Activated CD4-positive, alpha-beta memory T cell treated with anti-CD3 and anti-CD28 coated beads for 36 hours (primary cell): ENCODE data around the gene LANCL2. TPM values are rescaled to one million over a fixed set of nuclear protein-coding genes. Genes with fewer than 3 reads are reported as not detected.
"Not testable (repeated sequence)": the region's sequence is repeated elsewhere in the genome, so short reads cannot be mapped to it uniquely, and the experiment has no call there.

Source experiments
- CTCF ChIA-PET: fragments of 350-600 bp; sonication (Branson Sonifier 250); formaldehyde crosslinking; loops from one replicate; lab custom pipeline; 2021; ENCODE audit warnings: antibody characterized with exemption, inconsistent platforms; lab: Charles Lee
- POLR2A ChIA-PET: fragments of 350-600 bp; sonication (Branson Sonifier 250); formaldehyde crosslinking; loops from one replicate; lab custom pipeline; 2021; ENCODE audit warnings: antibody characterized with exemption; lab: Charles Lee
- DNase-seq: peaks from one replicate; pipeline ENCODE4 v3.0.0-alpha.2; 2020
- H3K27ac Mint-ChIP-seq: one replicate; pipeline ENCODE4 v1.8.0; 2021; ENCODE audit warnings: mixed read lengths
- H3K27me3 Mint-ChIP-seq: one replicate; pipeline ENCODE4 v1.8.0; 2021; ENCODE audit warnings: mixed read lengths
- H3K36me3 Mint-ChIP-seq: one replicate; pipeline ENCODE4 v1.8.0; 2021; ENCODE audit warnings: mixed read lengths
- H3K4me1 Mint-ChIP-seq: one replicate; pipeline ENCODE4 v1.8.0; 2021; ENCODE audit warnings: low read depth, mixed read lengths
- H3K4me3 Mint-ChIP-seq: one replicate; pipeline ENCODE4 v1.8.0; 2021; ENCODE audit warnings: mild to moderate bottlenecking, mixed read lengths
- H3K9me3 Mint-ChIP-seq: one replicate; pipeline ENCODE4 v1.8.0; 2021; ENCODE audit warnings: mixed read lengths
- intact Hi-C: fragments of 100-400 bp; cut with micrococcal nuclease; formaldehyde crosslinking; loops from one replicate; pipeline ENCODE4 v1.15.1; 2023
- total RNA-seq, 2 experiments: library from RNA; stranded (reverse); gene quantifications; one replicate each; pipeline ENCODE4 v1.2.3, GENCODE V29; 2021

LANCL2 gene
- total RNA-seq, 2 experiments from 2014 or later = 6.3 to 7.0 TPM

DNA sequence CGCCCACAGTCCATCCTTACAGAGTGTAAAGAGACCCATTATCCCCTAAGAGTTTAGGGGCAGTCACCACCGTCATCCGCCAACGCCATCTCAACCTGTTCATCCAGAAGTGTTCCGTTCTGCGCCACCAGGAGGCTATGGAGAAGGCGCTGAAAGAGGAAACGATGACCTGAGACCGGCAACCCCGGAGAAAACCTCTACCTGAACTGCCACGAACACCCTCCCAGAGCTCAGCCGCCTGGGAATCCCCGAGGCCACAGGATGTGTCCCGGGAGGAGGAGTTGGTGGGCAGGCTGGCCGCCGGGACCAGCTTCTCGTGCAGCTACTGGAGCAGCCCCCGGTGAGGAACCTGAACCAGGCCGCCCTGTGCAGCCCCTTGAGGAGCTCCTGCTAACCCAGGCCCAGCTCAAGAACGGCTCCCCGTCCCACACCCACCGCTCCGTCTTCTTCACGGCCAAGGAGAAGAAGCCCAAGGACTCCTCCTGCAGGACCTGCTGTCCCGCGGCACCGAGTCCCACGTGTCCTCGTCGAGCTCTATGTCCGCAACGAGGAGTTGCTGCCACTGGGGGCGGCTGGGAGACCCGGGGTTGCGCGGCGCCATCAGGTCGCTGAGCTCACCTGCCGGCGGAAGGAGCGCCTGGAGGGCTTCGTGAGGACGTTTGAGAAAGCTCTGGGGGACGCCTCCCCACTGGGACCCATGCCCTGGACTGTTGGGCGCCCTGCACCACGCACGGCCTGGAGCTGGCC, 21.1 kb upstream of the LANCL2 start:
- Mint-ChIP-seq H3K9me3 (no peaks in the 10 kb centered on the region), H3K36me3 (no peaks in the 10 kb centered on the region), H3K4me3 (no peak overlapping the region), H3K27me3 (peaks cover 14% of the 10 kb centered on the region), H3K27ac (no peak overlapping the region), H3K4me1 (peaks cover 9% of the 10 kb centered on the region)
- ChIA-PET CTCF (interaction anchor here (0.9 to 1.1 kb wide), 2 partner anchors 8 to 71 kb away, joined by 3 to 4 read pairs; no protein-coding TSS in a partner anchor), POLR2A (no interaction called here)
- intact Hi-C loops = no loop called here
- no peak for DNase-seq

DNA sequence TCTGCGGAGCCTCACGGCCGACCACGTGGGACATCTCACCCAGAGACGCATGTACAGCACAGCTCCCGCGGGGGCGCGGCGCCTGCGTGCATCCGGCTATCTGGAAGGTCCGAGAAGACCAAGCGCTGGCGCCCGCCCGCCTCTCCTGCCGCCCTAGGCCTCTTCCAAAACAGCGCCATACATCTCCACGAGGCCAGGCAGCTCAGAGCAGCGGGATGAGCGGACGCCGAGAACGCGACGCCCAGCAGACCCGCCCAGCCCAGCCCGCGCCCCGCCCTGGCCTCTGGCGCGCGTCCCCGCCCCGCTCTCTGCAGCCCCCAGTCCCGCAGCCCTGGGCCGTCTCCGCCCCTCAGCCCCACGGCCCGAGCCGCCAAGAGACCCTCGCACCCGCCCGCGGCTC, 20.3 kb upstream of the LANCL2 start:
- Mint-ChIP-seq H3K27me3 (peaks cover 19% of the 10 kb centered on the region), H3K9me3 (no peaks in the 10 kb centered on the region), H3K36me3 (no peaks in the 10 kb centered on the region), H3K4me3 (no peak overlapping the region), H3K27ac (no peak overlapping the region), H3K4me1 (peaks cover 10% of the 10 kb centered on the region)
- ChIA-PET POLR2A (no interaction called here), CTCF (interaction anchor here (0.9 to 1.1 kb wide), 2 partner anchors 9 to 71 kb away, joined by 3 to 4 read pairs; no protein-coding TSS in a partner anchor)
- intact Hi-C loops = no loop called here
- DNase-seq = no peak

DNA sequence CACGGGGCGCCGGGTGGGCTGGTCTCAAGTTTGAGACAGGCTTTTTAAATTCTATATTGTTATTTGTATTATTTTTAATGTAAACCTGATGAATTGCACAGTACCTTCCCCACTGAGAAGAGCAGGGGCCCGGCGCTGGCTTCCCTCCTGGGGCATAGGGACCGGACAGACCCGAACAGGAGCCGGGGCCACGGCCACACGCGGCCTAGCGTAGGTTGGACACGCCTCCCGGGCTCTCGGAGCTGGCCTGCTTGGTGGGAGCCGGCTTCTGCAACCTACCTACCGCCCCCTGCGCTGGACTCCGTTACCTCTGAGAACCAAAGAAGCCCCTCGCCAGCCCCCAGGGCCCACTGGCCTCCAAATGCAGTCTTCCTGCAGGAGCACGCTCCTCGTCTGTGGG, 19.8 kb upstream of the LANCL2 start:
- intact Hi-C loops = no loop called here
- ChIA-PET POLR2A (no interaction called here), CTCF (no interaction called here)
- H3K9me3 Mint-ChIP-seq = no peaks in the 10 kb centered on the region
- peaks cover 20% of the 10 kb centered on the region for H3K27me3 Mint-ChIP-seq
- no peak overlapping the region for H3K27ac Mint-ChIP-seq
- H3K4me1 Mint-ChIP-seq = peaks cover 10% of the 10 kb centered on the region
- DNase-seq = no peak
- no peak overlapping the region for H3K4me3 Mint-ChIP-seq
- H3K36me3 Mint-ChIP-seq = no peaks in the 10 kb centered on the region

DNA sequence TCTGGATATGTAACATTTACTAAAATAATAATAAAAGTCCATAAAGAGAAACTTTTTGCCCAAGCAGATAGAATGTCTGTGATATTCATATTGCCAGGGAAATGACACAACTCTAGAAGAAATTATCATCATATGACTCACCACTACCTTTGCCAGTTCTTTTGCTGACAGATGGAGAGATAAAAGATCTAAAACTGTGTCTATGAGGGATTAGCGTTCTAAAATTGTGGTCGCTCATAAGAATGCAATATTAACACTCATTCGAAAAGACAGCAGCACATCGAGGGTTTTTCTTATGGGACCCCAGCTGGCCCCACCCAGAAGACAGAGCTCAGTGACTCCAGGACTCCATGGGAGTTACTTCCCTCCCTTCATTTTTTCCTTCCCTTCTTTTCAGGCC, 16.6 kb upstream of the LANCL2 start:
- Mint-ChIP-seq H3K27me3 (peaks cover 20% of the 10 kb centered on the region), H3K9me3 (no peaks in the 10 kb centered on the region), H3K4me3 (no peak overlapping the region), H3K4me1 (peaks cover 10% of the 10 kb centered on the region), H3K36me3 (no peaks in the 10 kb centered on the region), H3K27ac (no peak overlapping the region)
- DNase-seq = no peak
- intact Hi-C loops = loop anchor here (1.0 to 2.0 kb wide), 2 partner anchors 16 to 39 kb away; partner anchors contain the start of gene LANCL2
- ChIA-PET POLR2A (interaction anchor here (2.8 kb wide), 1 partner anchor 39 kb away, joined by 9 read pairs; no protein-coding TSS in a partner anchor), CTCF (interaction anchor here (1.3 to 2.4 kb wide), 2 partner anchors 40 to 67 kb away, joined by 4 to 6 read pairs; no protein-coding TSS in a partner anchor)

DNA sequence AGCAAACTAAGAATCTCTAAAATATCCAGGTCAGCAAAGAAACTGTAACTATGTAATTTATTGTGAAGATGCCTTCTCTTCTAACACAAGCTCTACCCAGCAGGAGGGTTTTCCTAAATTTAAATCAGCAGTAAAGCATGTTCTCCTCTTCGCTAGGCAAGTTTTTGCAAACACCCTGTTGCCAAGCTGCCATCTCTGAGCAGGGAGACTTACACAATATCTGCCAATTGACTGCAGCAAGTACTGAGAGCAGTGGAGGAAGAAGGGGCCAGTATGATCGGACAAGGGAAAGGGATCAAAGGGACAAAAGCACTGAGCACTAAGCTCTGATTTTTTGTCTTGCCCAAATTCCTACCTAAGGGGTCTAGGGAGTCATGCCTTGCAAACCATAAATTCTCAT, 16.0 kb upstream of the LANCL2 start:
- no peaks in the 10 kb centered on the region for H3K36me3 Mint-ChIP-seq
- H3K4me1 Mint-ChIP-seq = peaks cover 10% of the 10 kb centered on the region
- ChIA-PET CTCF (interaction anchor here (2.4 kb wide), 1 partner anchor 66 kb away, joined by 6 read pairs; no protein-coding TSS in a partner anchor), POLR2A (interaction anchor here (2.8 kb wide), 1 partner anchor 40 kb away, joined by 9 read pairs; no protein-coding TSS in a partner anchor)
- no peak overlapping the region for H3K4me3 Mint-ChIP-seq
- intact Hi-C loops = loop anchor here (2.0 kb wide), 1 partner anchor 16 kb away; the partner anchor contains the start of gene LANCL2
- no peak overlapping the region for H3K27ac Mint-ChIP-seq
- no peak for DNase-seq
- H3K9me3 Mint-ChIP-seq = no peaks in the 10 kb centered on the region
- peaks cover 20% of the 10 kb centered on the region for H3K27me3 Mint-ChIP-seq

DNA sequence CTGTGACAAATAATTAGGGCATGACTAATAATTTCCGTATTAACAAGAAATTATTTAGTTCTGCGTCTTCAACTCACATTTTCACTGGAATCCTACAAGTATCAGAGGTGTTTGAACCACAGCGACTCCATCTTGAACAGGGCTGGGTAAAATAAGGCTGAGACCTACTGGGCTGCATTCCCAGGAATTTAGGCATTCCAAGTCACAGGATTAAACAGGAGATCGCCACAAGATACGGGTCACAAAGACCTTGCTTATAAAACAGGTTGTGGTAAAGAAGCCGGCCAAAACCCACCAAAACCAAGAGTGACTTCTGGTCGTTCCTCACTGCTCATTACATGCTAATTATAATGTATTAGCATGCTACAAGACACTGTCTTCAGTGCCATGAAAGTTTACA, 14.9 kb upstream of the LANCL2 start:
- intact Hi-C loops = no loop called here
- Mint-ChIP-seq H3K9me3 (no peaks in the 10 kb centered on the region), H3K27me3 (peaks cover 20% of the 10 kb centered on the region), H3K27ac (no peak overlapping the region), H3K4me3 (no peak overlapping the region), H3K4me1 (peaks cover 10% of the 10 kb centered on the region), H3K36me3 (no peaks in the 10 kb centered on the region)
- DNase-seq = no peak
- CTCF ChIA-PET = no interaction called here
- POLR2A ChIA-PET = interaction anchor here (2.8 kb wide), 1 partner anchor 41 kb away, joined by 9 read pairs; no protein-coding TSS in a partner anchor

DNA sequence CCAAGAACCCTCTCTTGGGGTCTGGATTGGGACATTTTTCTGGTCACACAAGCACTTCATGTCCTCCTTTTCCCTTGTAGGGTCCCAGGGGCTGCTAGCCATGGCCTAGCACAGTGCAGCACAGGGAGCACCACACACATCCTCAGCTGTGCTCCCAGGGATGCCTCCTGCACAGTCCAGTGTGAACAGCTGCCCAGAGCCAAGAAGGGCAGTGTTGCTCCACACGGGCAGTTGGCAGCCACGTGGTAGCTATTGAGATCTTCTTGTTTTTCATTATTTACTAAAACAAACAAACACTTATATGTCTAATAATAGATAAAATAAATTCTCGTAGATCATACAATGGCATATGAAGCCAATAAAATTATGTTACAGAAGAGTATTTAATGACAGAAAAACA, 13.9 kb upstream of the LANCL2 start:
- peaks cover 10% of the 10 kb centered on the region for H3K4me1 Mint-ChIP-seq
- no peak overlapping the region for H3K4me3 Mint-ChIP-seq
- CTCF ChIA-PET = no interaction called here
- POLR2A ChIA-PET = no interaction called here
- intact Hi-C loops = no loop called here
- peaks cover 15% of the 10 kb centered on the region for H3K27me3 Mint-ChIP-seq
- no peaks in the 10 kb centered on the region for H3K36me3 Mint-ChIP-seq
- no peak for DNase-seq
- no peaks in the 10 kb centered on the region for H3K9me3 Mint-ChIP-seq
- H3K27ac Mint-ChIP-seq = no peak overlapping the region

DNA sequence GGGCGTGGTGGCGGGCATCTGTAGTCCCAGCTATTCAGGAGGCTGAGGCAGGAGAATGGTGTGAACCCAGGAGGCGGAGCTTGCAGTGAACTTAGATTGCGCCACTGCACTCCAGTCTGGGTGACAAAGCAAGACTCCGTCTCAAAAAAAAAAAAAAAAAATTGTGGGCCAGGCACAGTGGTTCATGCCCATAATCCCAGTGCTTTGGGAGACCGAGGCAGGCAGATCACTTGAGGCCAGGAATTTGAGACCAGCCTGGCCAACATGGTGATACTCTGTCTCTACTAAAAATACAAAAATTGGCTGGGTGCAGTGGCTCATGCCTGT, 12.2 kb upstream of the LANCL2 start:
- CTCF ChIA-PET = interaction anchor here (0.7 kb wide), 1 partner anchor 63 kb away, joined by 3 read pairs; no protein-coding TSS in a partner anchor
- DNase-seq, POLR2A ChIA-PET, H3K36me3 Mint-ChIP-seq, H3K4me1 Mint-ChIP-seq, H3K9me3 Mint-ChIP-seq, H3K27me3 Mint-ChIP-seq, H3K27ac Mint-ChIP-seq, H3K4me3 Mint-ChIP-seq, intact Hi-C loops: not testable (repeated sequence)

DNA sequence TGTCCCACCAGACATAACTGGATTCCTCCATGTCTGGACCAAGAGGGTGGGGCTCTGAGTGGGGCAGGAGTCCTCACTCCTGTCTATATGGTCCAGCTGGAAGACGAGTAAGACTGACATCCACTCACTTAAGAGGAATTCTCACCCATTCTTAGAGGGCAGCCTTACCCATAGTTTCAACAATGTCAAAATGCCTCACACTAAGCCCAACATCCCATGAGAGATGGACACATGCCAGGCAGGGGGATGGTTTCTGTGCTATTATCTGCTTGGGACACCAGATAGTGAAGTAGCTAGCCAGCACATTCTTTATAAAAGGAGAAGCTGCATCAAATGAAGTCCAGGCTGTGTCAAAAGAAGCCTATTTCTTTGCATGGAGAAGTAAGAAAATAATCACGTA, 4.7 kb upstream of the LANCL2 start:
- H3K36me3 Mint-ChIP-seq = no peaks in the 10 kb centered on the region
- ChIA-PET CTCF (no interaction called here), POLR2A (no interaction called here)
- no peak overlapping the region for H3K4me3 Mint-ChIP-seq
- peaks cover 6% of the 10 kb centered on the region for H3K27me3 Mint-ChIP-seq
- no peak for DNase-seq
- intact Hi-C loops = no loop called here
- H3K27ac Mint-ChIP-seq = no peak overlapping the region
- peaks cover 8% of the 10 kb centered on the region for H3K4me1 Mint-ChIP-seq
- H3K9me3 Mint-ChIP-seq = no peaks in the 10 kb centered on the region

DNA sequence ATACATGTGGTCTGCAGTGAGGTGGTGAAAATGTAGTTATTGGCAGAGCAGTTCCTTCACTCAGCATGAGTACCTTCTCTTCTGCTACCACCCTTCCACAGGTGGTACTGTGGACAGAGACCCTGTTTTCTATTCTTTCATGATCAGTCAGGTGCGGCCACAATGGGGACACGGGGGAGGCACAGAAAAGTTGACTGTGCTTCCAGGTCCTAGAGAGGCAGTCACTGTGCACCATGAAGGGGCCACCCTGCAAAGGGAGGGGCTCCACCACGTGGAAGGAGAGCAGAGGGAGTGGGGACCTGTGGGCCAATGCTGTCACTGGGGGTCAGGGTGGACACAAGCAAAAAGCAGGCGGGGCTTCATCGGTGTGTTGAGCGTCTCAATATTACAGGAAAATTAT, 3.6 kb upstream of the LANCL2 start:
- intact Hi-C loops = no loop called here
- no peak for DNase-seq
- Mint-ChIP-seq H3K27me3 (peaks cover 6% of the 10 kb centered on the region), H3K36me3 (peaks cover 2% of the 10 kb centered on the region), H3K9me3 (no peaks in the 10 kb centered on the region), H3K4me3 (no peak overlapping the region), H3K4me1 (peaks cover 8% of the 10 kb centered on the region), H3K27ac (no peak overlapping the region)
- CTCF ChIA-PET = no interaction called here
- POLR2A ChIA-PET = no interaction called here

DNA sequence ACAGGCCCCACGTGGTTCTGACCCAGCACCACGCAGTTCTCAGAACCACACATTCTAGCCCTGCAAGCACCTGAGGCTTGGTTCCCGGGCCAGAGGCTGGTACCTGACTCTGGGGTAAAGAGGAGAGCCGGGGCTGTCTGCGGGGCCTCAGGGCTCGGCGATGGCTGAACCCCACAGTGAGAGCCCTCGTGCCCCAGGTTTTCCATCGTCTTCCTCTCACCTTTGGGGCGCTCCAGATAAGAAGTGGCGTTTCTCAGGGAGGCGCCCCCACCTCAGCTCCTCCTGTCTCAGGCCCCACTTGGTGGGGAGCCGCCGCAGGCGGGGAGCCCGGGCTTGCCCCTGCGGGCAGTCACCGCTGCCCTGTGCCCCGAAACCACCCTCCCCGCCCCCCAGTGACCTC, 2.2 kb upstream of the LANCL2 start:
- H3K27me3 Mint-ChIP-seq = peaks cover 6% of the 10 kb centered on the region
- CTCF ChIA-PET = no interaction called here
- H3K27ac Mint-ChIP-seq = no peak overlapping the region
- peaks cover 22% of the 10 kb centered on the region for H3K4me1 Mint-ChIP-seq
- POLR2A ChIA-PET = no interaction called here
- H3K4me3 Mint-ChIP-seq = no peak overlapping the region
- intact Hi-C loops = no loop called here
- DNase-seq = no peak
- peaks cover 2% of the 10 kb centered on the region for H3K36me3 Mint-ChIP-seq
- no peaks in the 10 kb centered on the region for H3K9me3 Mint-ChIP-seq

DNA sequence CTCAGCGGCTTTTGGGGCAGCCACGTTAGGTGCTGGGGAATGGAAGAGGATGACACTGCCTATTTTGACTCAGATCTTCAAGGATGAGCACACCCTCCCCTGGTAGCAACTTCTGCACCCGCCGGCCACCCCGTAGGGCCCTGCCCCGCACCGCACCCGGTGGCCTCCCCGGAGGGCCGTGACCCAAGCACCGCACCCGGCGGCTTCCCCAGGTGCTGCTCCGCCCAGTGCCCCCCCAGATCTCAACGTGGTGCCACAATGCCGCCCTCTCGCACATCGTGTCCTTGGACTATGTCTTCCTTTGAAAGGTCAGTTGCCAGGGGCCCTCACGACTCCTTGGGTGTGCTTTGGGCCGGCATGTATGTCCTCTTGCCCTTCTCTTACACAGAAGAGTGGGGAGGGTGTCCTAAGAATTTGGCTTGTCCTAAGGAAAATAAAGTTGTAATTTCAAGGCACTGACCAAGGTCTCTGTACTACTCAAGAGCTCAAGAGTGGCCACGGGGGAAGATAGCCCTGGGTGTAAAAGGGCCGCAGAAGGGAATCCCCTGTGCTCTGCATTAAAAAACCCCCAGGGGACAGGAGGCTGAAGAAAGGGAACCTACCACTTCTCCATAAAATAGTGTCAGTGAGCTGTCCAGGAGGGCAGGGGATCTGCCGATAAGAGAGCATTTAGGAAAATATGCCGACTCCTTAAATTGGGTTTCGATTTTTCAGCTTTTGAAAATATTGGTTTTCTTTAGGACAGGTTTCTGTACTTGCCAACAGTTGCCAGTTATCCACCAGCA, 1.6 kb upstream of the LANCL2 start:
- no peaks in the 10 kb centered on the region for H3K9me3 Mint-ChIP-seq
- H3K4me1 Mint-ChIP-seq = peaks cover 26% of the 10 kb centered on the region
- H3K27ac Mint-ChIP-seq = no peak overlapping the region
- ChIA-PET POLR2A (no interaction called here), CTCF (interaction anchor here (1.6 kb wide), 1 partner anchor 109 kb away, joined by 4 read pairs; no protein-coding TSS in a partner anchor)
- H3K27me3 Mint-ChIP-seq = peaks cover 5% of the 10 kb centered on the region
- intact Hi-C loops = loop anchor here (2.0 kb wide), 3 partner anchors 15 to 691 kb away; no protein-coding TSS in a partner anchor
- no peak overlapping the region for H3K4me3 Mint-ChIP-seq
- H3K36me3 Mint-ChIP-seq = peaks cover 4% of the 10 kb centered on the region
- no peak for DNase-seq
